Activated naive CD4-positive, alpha-beta T cell treated with Interleukin-2 at 50 U/mL for 16 hours (primary cell): ENCODE results near the gene TNRC6C.

Experiments used
- DNase-seq: peaks from one replicate; pipeline ENCODE4 v3.0.0-alpha.2; 2020

The TNRC6C gene

GRCh38 chr17:78142119-78142861 is 183.8 kb downstream of the TNRC6C start:
- DNase-seq, result no peak

- no peak for DNase-seq
Observed at GRCh38 chr17:78143214-78144146, 185.0 kb downstream of the TNRC6C start.

GRCh38 chr17:78144147-78144719 is 185.7 kb downstream of the TNRC6C start:
- no peak for DNase-seq

- DNase-seq, result no peak
Observed at GRCh38 chr17:78144736-78145641, 186.5 kb downstream of the TNRC6C start.

- no peak for DNase-seq
Observed at GRCh38 chr17:78146471-78146869, 188.0 kb downstream of the TNRC6C start.

GRCh38 chr17:78146881-78147280 is 188.4 kb downstream of the TNRC6C start:
- DNase-seq, result no peak

- no peak for DNase-seq
Observed at GRCh38 chr17:78147315-78147998, 189.0 kb downstream of the TNRC6C start.

GRCh38 chr17:78148286-78149016 is 189.9 kb downstream of the TNRC6C start:
- no peak for DNase-seq

GRCh38 chr17:78151514-78152008 is 193.1 kb downstream of the TNRC6C start:
- no peak for DNase-seq

GRCh38 chr17:78154903-78155811 is 196.7 kb downstream of the TNRC6C start:
- DNase-seq, result no peak
